HG03378 (cell line): ENCODE data around the gene GRM8.

Source experiments
- ATAC-seq: cut with Tn5 transposase; IDR thresholded peaks from one replicate; pipeline ENCODE4 v1.9.1; 2021; ENCODE audit warnings: mild to moderate bottlenecking, moderate library complexity; ENCODE audit not compliant: unreplicated experiment

The GRM8 gene

GRCh38 chr7:127035203-127035849 lies 217.4 kb downstream of the GRM8 start:
- ATAC-seq: no peak

GRCh38 chr7:127034186-127034806 lies 218.4 kb downstream of the GRM8 start:
- ATAC-seq: no peak

- no peak for ATAC-seq
Measured at GRCh38 chr7:127029823-127030222, 222.9 kb downstream of the GRM8 start.

- ATAC-seq: no peak
Measured at GRCh38 chr7:127021857-127022256, 230.9 kb downstream of the GRM8 start.

- ATAC-seq: no peak
Measured at GRCh38 chr7:127021019-127021738, 231.6 kb downstream of the GRM8 start.

- ATAC-seq: no peak
Measured at GRCh38 chr7:127018889-127019288, 233.9 kb downstream of the GRM8 start.

GRCh38 chr7:127017196-127017595 lies 235.5 kb downstream of the GRM8 start:
- ATAC-seq: no peak

GRCh38 chr7:127000725-127001124 lies 252.0 kb downstream of the GRM8 start:
- no peak for ATAC-seq

- no peak for ATAC-seq
Measured at GRCh38 chr7:126996659-126997058, 256.1 kb downstream of the GRM8 start.

DNA sequence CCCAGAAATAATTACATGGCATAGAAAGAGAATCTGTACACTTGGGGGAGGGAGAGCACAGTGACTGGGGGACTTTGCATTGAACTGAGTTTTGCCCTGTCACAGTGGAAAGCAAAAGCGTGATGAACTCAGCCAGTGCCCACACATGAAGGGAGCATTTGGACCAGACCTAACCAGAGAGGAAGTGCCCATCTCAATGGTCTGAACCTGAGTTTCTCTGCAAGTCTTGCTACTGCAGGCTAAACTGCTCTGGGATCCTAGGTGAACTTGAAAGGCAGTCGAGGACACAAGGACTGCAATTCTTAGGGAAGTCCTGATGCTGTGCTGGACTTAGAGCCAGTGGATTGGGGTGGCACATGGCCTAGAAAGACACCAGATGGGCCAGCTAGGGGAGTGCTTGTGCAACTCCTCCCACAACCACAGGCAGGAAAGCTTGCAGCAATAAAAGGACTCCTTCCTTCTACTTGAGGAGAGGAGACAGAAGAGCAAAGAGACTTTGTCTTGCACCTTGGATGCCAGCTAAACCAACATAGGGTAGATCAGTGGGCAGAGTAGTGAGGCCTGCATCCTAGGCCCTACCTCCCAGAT lies 259.0 kb downstream of the GRM8 start:
- no peak for ATAC-seq

GRCh38 chr7:126988022-126988421 lies 264.7 kb downstream of the GRM8 start:
- ATAC-seq: no peak

DNA sequence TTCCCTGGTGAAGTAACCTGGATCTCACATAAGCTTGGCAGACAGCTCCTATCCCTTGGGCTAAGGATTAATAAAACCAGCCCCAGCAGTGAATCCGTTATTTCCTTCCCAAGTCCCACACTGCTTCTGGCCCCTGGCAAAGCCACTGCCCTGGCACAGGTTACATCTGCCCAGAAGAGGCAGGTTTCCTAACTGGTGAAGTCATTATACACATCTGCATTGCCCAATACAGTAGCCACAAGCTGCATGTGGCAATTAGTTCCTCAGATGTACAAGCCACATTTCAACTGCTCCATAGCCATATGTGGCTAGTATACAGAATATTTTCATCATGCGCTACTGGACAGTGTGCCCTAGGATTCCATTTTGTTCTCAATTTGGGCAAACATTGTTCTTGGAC lies 273.0 kb downstream of the GRM8 start:
- ATAC-seq: no peak

GRCh38 chr7:126978865-126979264 lies 273.9 kb downstream of the GRM8 start:
- no peak for ATAC-seq

DNA sequence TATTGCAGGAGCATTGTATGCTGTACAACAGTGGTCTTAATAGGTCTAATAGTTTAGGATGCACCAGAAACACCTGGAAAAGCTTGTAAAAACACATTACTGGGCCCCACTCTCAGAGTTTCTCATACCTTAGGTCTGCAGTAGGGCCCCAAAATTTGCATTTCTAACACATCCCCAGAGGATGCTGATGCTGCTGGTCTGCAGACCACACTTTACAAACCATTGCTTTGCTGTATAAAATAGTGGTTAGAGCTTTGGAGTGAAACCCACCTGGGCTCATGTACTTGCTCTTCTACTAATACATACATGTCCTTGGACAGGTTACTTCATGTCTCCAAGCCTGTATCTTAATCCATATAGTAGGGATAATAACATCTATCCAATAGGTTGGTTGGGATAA lies 279.7 kb downstream of the GRM8 start:
- no peak for ATAC-seq

GRCh38 chr7:126972571-126972970 lies 280.2 kb downstream of the GRM8 start:
- ATAC-seq: no peak

- no peak for ATAC-seq
Measured at GRCh38 chr7:126959649-126960048, 293.1 kb downstream of the GRM8 start.

GRCh38 chr7:126958367-126958766 lies 294.4 kb downstream of the GRM8 start:
- no peak for ATAC-seq

DNA sequence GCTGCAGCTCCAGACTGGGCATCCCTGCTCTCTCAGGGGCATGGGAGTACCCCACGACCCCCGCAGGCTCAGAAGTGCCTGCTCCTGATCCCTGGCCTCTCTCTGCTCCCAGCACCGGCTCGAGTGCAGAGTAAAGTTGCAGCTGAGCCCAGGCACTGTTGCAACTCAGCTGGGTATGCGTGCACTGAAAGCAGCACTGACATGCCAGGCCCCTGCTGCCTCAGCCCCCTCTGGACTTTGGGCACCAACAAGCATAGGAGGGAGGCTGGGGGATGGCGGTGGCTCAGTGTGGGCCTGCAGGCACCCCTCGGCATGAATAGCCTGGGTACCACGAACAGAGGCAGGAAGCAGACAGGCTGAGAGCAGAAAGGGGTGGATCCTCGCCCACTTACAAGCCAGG lies 295.3 kb downstream of the GRM8 start:
- ATAC-seq: no peak

DNA sequence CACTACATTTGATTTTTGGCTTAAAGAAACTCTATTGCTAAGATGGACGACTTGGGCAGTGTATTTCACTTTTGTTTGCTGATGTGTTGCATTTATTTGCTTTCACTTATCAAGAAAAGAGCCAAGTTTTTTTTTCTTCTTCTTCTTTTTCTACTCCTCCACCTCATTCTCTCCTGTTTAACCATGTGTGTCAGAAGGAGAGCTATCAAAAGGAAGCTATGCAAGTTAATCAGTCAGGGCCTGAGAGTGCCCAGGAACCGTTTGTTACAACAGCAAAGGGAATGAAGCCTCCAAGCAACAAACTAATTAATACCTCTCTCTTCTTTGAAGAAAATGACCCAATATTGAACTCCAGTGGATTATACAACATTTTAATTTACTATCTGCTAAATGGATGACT lies 299.3 kb downstream of the GRM8 start:
- no peak for ATAC-seq

DNA sequence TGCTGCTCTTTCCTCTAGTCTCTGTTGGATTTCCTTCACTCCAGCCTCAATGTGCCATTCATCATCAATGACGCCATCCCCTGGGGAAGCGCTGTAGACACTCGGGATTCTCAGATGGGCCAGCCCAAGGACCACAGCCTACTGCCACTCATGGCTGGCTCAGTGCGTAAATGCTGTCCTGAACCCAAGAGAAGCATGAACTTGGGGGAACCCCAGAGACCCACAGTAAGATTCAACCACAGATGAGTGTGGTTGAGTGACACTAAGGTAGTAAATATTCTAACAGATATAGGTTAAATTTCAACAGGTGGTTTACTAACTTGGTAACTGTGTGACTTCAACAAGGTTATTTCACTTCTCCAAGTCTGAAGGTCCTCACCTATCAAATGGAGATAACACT lies 304.1 kb downstream of the GRM8 start:
- ATAC-seq: peak; percentile 90

GRCh38 chr7:126940723-126941307 lies 311.9 kb downstream of the GRM8 start:
- ATAC-seq: peak; percentile 56
